Kidney (tissue), 14 donors: ENCODE measurements around the gene AHDC1. TPM values are rescaled to one million over a fixed set of nuclear protein-coding genes. Genes with fewer than 3 reads are reported as not detected.

Experiments used
- DNase-seq, 5 donors: peaks; one replicate each; pipeline ENCODE4 v3.0.0-alpha.2; 2013 to 2020
- FAIRE-seq: peaks from 2 replicates; lab custom pipeline; 2012; peaks lifted over from hg19 to GRCh38; lab: Jason Lieb, UNC
- H3K27ac ChIP-seq, 2 donors: one replicate each; pipeline ENCODE4 v1.7.0; 2013; ENCODE audit warnings: low read depth in 2 of 2, low read length in 2 of 2, inconsistent platforms in 1 of 2
- H3K27me3 ChIP-seq: one replicate; pipeline ENCODE4 v1.7.1; 2013; ENCODE audit warnings: low read length, inconsistent platforms; ENCODE audit not compliant: control insufficient read depth, insufficient read depth
- H3K36me3 ChIP-seq, 3 donors: one replicate each; pipeline versions ENCODE4 v1.7.0 to v1.7.1; 2013; ENCODE audit warnings: low read length in 3 of 3, control low read depth in 1 of 3, inconsistent platforms in 1 of 3; ENCODE audit not compliant: insufficient read depth in 3 of 3, control insufficient read depth in 2 of 3
- H3K4me1 ChIP-seq, 3 donors: one replicate each; pipeline versions ENCODE4 v1.7.0 to v1.7.1; 2013; ENCODE audit warnings: low read length in 3 of 3, inconsistent platforms in 1 of 3, low read depth in 1 of 3; ENCODE audit not compliant: control insufficient read depth in 2 of 3, insufficient read depth in 2 of 3
- H3K4me3 ChIP-seq, 3 donors: one replicate each; pipeline versions ENCODE4 v1.7.0 to v1.8.1; 2013; ENCODE audit warnings: low read length in 3 of 3, control low read depth in 1 of 3, inconsistent platforms in 1 of 3
- H3K9ac ChIP-seq, 3 donors: one replicate each; pipeline versions ENCODE4 v1.7.0 to v1.7.1; 2013; ENCODE audit warnings: low read length in 3 of 3, control low read depth in 1 of 3, inconsistent platforms in 1 of 3
- H3K9me3 ChIP-seq, 3 donors: one replicate each; pipeline versions ENCODE4 v1.7.0 to v1.7.1; 2013; ENCODE audit warnings: low read length in 3 of 3, control low read depth in 1 of 3, inconsistent platforms in 1 of 3; ENCODE audit not compliant: control insufficient read depth in 2 of 3, insufficient read depth in 1 of 3
- CTCF ChIP-seq: IDR thresholded peaks from 3 replicates; pipeline ENCODE4 v1.5.1; 2012; ENCODE audit warnings: mild to moderate bottlenecking, moderate library complexity, borderline replicate concordance; ENCODE audit not compliant: insufficient read depth; ENCODE audit errors: extremely low read depth
- intact Hi-C: fragments of 100-400 bp; cut with DNase I; formaldehyde crosslinking; loops from one replicate; pipeline ENCODE4 v1.11.1; 2022
- polyA plus RNA-seq: library from polyadenylated mRNA; stranded (reverse); fragments of 350-450 nt; fragmentation: Illumina TruSeq; extraction: RNeasy Lipid Tissue Mini Kit (QIAGEN cat#74804); gene quantifications from one replicate; pipeline ENCODE4 v1.2.3, GENCODE V29; 2014; ENCODE audit warnings: low read depth, low replicate concordance; ENCODE audit not compliant: insufficient read depth
- total RNA-seq: library from RNA; stranded (reverse); fragmentation: NEBNext Ultra II Directional; extraction: Animal tissue kit (Norgen Biotek cat#: 25700); gene quantifications from one replicate; pipeline ENCODE4 v1.2.1, GENCODE V29; 2021
- donor health status: control.
- donor health status: control.
- donor health status: control.
- donor health status: control.
- donor health status: control.
- donor health status: DM: yes; HTN: yes; CAD: no.
- donor health status: Normal renal cell carcinoma (clear cell type).

The AHDC1 gene
- total and polyA plus RNA-seq, 2 donors from 2014 or later = 8.5 to 48.2 TPM

GRCh38 chr1:27570356-27570755 lies 33.6 kb downstream of the AHDC1 start:
- DNase-seq (no peak), FAIRE-seq (no peak)
- no peaks in the 10 kb centered on the region for H3K36me3 ChIP-seq
- H3K4me3 ChIP-seq = no peak overlapping the region
- H3K27ac ChIP-seq = peak overlapping the region; percentile 82 to 86
- peaks cover 14 to 71% (median 51%) of the 10 kb centered on the region in 3 donors for H3K4me1 ChIP-seq
- H3K9me3 ChIP-seq = no peaks in the 10 kb centered on the region
- TF ChIP-seq CTCF = no peak
- no peaks in the 10 kb centered on the region for H3K27me3 ChIP-seq
- intact Hi-C loops = no loop called here
- H3K9ac ChIP-seq = peak overlapping the region in 1 of 3 donors; percentile 71

GRCh38 chr1:27569506-27570291 lies 34.2 kb downstream of the AHDC1 start:
- peak overlapping the region; percentile 82 to 86 for H3K27ac ChIP-seq
- TF ChIP-seq CTCF = no peak
- intact Hi-C loops = no loop called here

GRCh38 chr1:27569088-27569460 lies 34.9 kb downstream of the AHDC1 start:
- Histone ChIP-seq H3K9me3 (no peaks in the 10 kb centered on the region), H3K27me3 (no peaks in the 10 kb centered on the region), H3K4me1 (peaks cover 14 to 73% (median 56%) of the 10 kb centered on the region in 3 donors), H3K9ac (peak overlapping the region in 1 of 3 donors; percentile 55), H3K4me3 (no peak overlapping the region), H3K36me3 (no peaks in the 10 kb centered on the region), H3K27ac (peak overlapping the region; percentile 43 to 86)
- no peak for DNase-seq
- FAIRE-seq = no peak
- no peak for TF ChIP-seq CTCF
- intact Hi-C loops = no loop called here

More at GRCh38 chr1:27569506-27570291, 34.2 kb downstream of the AHDC1 start:
- H3K36me3 ChIP-seq = no peaks in the 10 kb centered on the region
- peak in 4 of 5 donors; percentile 71 to 85 (median 80) for DNase-seq
- no peak for FAIRE-seq
- no peak overlapping the region for H3K9ac ChIP-seq
- no peaks in the 10 kb centered on the region for H3K27me3 ChIP-seq
- H3K4me1 ChIP-seq = peaks cover 14 to 73% (median 56%) of the 10 kb centered on the region in 3 donors
- no peaks in the 10 kb centered on the region for H3K9me3 ChIP-seq
- H3K4me3 ChIP-seq = no peak overlapping the region
